Ramos (cell line): ENCODE measurements around the gene ALDH5A1.

ENCODE experiments used
- in situ Hi-C: fragments of 300-500 bp; cut with MboI; formaldehyde crosslinking; loops from one replicate; pipeline ENCODE4 v1.14.3; 2022; ENCODE audit warnings: low sequenced_read_pairs; ENCODE audit not compliant: unreplicated experiment

Gene ALDH5A1

GRCh38 chr6:24554474-24554873, 59.7 kb downstream of the ALDH5A1 start:
- in situ Hi-C loops = no loop called here

GRCh38 chr6:24558516-24558915, 63.7 kb downstream of the ALDH5A1 start:
- in situ Hi-C loops = no loop called here

- in situ Hi-C loops = no loop called here
Measured at GRCh38 chr6:24564081-24564480, 69.3 kb downstream of the ALDH5A1 start.

- in situ Hi-C loops = no loop called here
Measured at GRCh38 chr6:24565196-24565595, 70.4 kb downstream of the ALDH5A1 start.

GRCh38 chr6:24566020-24566767, 71.4 kb downstream of the ALDH5A1 start:
- in situ Hi-C loops = no loop called here

- in situ Hi-C loops = no loop called here
Measured at GRCh38 chr6:24568683-24569082, 73.9 kb downstream of the ALDH5A1 start.

GRCh38 chr6:24569811-24570210, 75.0 kb downstream of the ALDH5A1 start:
- in situ Hi-C loops = no loop called here

GRCh38 chr6:24571361-24571760, 76.6 kb downstream of the ALDH5A1 start:
- in situ Hi-C loops = no loop called here

GRCh38 chr6:24574809-24575208, 80.0 kb downstream of the ALDH5A1 start:
- in situ Hi-C loops = no loop called here

GRCh38 chr6:24576447-24576846, 81.7 kb downstream of the ALDH5A1 start:
- in situ Hi-C loops = no loop called here

- in situ Hi-C loops = loop anchor here (5.0 to 10.0 kb wide), 2 partner anchors 116 to 184 kb away; no protein-coding TSS in a partner anchor
Measured at GRCh38 chr6:24581084-24581669, 86.4 kb downstream of the ALDH5A1 start.

GRCh38 chr6:24583463-24584381, 89.0 kb downstream of the ALDH5A1 start:
- in situ Hi-C loops = loop anchor here (5.0 to 10.0 kb wide), 2 partner anchors 114 to 181 kb away; no protein-coding TSS in a partner anchor

GRCh38 chr6:24584382-24584720, 89.6 kb downstream of the ALDH5A1 start:
- in situ Hi-C loops = loop anchor here (5.0 to 10.0 kb wide), 2 partner anchors 113 to 180 kb away; no protein-coding TSS in a partner anchor
